ENCODE measurements around the gene RFX8.

Gene RFX8

DNA sequence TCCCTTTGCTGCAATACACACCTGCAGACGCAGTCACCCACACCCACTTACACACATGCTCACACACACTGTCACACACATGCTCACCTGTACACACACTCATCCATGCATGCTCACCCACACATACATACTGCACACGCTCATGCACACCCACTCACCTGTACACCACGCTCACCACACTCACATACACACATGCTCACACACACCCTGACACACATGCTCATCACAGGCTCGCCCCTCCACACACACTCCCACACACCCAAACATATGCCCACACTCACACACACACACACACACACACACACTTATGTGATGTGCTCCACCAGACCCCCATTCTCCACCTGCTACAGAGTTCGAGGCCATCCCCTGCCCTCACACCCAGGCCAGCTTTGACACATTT is 64.8 kb downstream of the RFX8 start:
- no peaks in the 10 kb centered on the region for H3K27me3 ChIP-seq (ENCODE audit: control insufficient read depth, insufficient read depth, low read length)
- H3K9ac ChIP-seq (ENCODE audit: low read length): no peak overlapping the region
- H3K4me3 ChIP-seq (ENCODE audit: low read depth, low read length): no peak overlapping the region
- no peak overlapping the region for H3K27ac ChIP-seq (ENCODE audit: low read depth, low read length)
- H3K9me3 ChIP-seq (ENCODE audit: control insufficient read depth, insufficient read depth, low read depth, low read length): peaks cover 8% of the 10 kb centered on the region
- no peaks in the 10 kb centered on the region for H3K36me3 ChIP-seq (ENCODE audit: control insufficient read depth, insufficient read depth, low read length)
- no peaks in the 10 kb centered on the region for H3K4me1 ChIP-seq (ENCODE audit: control insufficient read depth, insufficient read depth, low read length)

DNA sequence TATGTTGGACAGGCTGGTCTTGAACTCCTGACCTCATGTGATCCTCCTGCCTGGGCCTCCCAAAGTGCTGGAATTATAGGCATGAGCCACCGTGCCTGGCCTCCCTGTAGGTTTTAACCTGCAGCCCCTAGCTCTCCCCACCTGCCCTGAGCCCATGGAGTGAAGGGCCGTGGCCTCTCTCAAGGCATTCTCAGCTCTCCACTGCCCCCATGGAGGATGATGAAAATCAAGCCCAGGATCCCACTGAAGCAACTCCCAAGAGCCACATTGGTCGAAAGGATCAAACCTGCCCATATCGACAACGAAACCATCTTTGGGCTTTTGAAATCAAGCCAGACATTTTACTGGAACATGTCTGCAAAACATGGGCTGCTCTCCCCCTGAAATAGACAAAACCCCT is 65.2 kb downstream of the RFX8 start:
- Histone ChIP-seq H3K9ac (ENCODE audit: low read length) (no peak overlapping the region), H3K27me3 (ENCODE audit: control insufficient read depth, insufficient read depth, low read length) (no peaks in the 10 kb centered on the region), H3K27ac (ENCODE audit: low read depth, low read length) (no peak overlapping the region), H3K4me1 (ENCODE audit: control insufficient read depth, insufficient read depth, low read length) (no peaks in the 10 kb centered on the region), H3K36me3 (ENCODE audit: control insufficient read depth, insufficient read depth, low read length) (no peaks in the 10 kb centered on the region), H3K9me3 (ENCODE audit: control insufficient read depth, insufficient read depth, low read depth, low read length) (peaks cover 4% of the 10 kb centered on the region), H3K4me3 (ENCODE audit: low read depth, low read length) (no peak overlapping the region)

- no peak overlapping the region for H3K4me3 ChIP-seq (ENCODE audit: low read depth, low read length)
- H3K36me3 ChIP-seq (ENCODE audit: control insufficient read depth, insufficient read depth, low read length): no peaks in the 10 kb centered on the region
- no peak overlapping the region for H3K27ac ChIP-seq (ENCODE audit: low read depth, low read length)
- H3K4me1 ChIP-seq (ENCODE audit: control insufficient read depth, insufficient read depth, low read length): no peaks in the 10 kb centered on the region
- no peak overlapping the region for H3K9ac ChIP-seq (ENCODE audit: low read length)
- no peaks in the 10 kb centered on the region for H3K27me3 ChIP-seq (ENCODE audit: control insufficient read depth, insufficient read depth, low read length)
- H3K9me3 ChIP-seq (ENCODE audit: control insufficient read depth, insufficient read depth, low read depth, low read length): no peaks in the 10 kb centered on the region
These were observed 66.0 kb downstream of the RFX8 start for GRCh38 chr2:101408925-101409324.

GRCh38 chr2:101405351-101405899 is 69.5 kb downstream of the RFX8 start:
- Histone ChIP-seq H3K4me1 (ENCODE audit: control insufficient read depth, insufficient read depth, low read length) (0 out of 2 replicates have a peak, but pooled peaks cover 4% of the 10 kb centered on the region), H3K27ac (ENCODE audit: low read depth, low read length) (no peak overlapping the region), H3K9me3 (ENCODE audit: control insufficient read depth, insufficient read depth, low read depth, low read length) (no peaks in the 10 kb centered on the region), H3K4me3 (ENCODE audit: low read depth, low read length) (no peak overlapping the region), H3K27me3 (ENCODE audit: control insufficient read depth, insufficient read depth, low read length) (no peaks in the 10 kb centered on the region), H3K36me3 (ENCODE audit: control insufficient read depth, insufficient read depth, low read length) (no peaks in the 10 kb centered on the region), H3K9ac (ENCODE audit: low read length) (no peak overlapping the region)

DNA sequence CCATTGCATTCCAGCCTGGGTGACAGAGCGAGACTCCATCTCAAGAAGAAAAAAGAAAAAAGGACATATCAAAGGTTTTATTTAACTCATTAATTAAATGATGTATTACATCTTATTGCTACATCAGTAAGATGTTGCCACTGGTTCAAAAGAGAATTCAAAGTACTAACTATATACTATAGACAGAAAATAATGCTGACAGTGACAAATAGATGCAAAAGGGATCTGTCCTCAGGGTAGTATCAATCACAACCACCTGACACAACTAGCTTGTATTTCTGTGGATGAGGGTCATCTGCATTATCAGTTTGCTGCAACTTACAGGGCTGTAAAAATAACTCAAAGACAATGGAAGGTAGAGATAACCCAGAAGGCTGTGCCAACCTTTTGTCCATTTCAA is 71.2 kb downstream of the RFX8 start:
- H3K4me1 ChIP-seq (ENCODE audit: control insufficient read depth, insufficient read depth, low read length): peaks cover 4% of the 10 kb centered on the region; the same call in 1 of the 2 replicates
- H3K9me3 ChIP-seq (ENCODE audit: control insufficient read depth, insufficient read depth, low read depth, low read length): no peaks in the 10 kb centered on the region
- no peak overlapping the region for H3K4me3 ChIP-seq (ENCODE audit: low read depth, low read length)
- H3K27ac ChIP-seq (ENCODE audit: low read depth, low read length): no peak overlapping the region
- H3K9ac ChIP-seq (ENCODE audit: low read length): no peak overlapping the region
- no peaks in the 10 kb centered on the region for H3K27me3 ChIP-seq (ENCODE audit: control insufficient read depth, insufficient read depth, low read length)
- no peaks in the 10 kb centered on the region for H3K36me3 ChIP-seq (ENCODE audit: control insufficient read depth, insufficient read depth, low read length)

DNA sequence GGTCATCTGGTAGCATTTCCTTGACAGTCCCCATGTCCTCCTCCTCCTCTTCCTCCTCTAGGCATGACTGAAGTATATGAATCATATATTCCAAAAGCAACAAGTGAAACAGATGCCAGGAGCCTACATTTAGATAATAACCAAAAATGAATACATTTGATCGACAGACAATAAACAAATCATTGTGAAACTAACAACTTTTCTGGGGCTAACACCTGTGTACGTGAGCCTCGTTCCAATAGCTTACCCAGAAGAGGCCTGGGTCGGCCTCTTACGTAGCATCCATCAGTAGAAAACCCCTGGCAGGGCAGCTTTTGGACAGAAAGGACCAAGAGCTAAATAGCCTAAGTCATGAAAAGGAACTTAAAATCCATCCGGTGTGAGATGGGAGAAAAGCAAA is 72.3 kb downstream of the RFX8 start:
- H3K27me3 ChIP-seq (ENCODE audit: control insufficient read depth, insufficient read depth, low read length): no peaks in the 10 kb centered on the region
- no peaks in the 10 kb centered on the region for H3K9me3 ChIP-seq (ENCODE audit: control insufficient read depth, insufficient read depth, low read depth, low read length)
- no peak overlapping the region for H3K4me3 ChIP-seq (ENCODE audit: low read depth, low read length)
- H3K4me1 ChIP-seq (ENCODE audit: control insufficient read depth, insufficient read depth, low read length): peaks cover 4% of the 10 kb centered on the region; the same call in 1 of the 2 replicates
- no peak overlapping the region for H3K9ac ChIP-seq (ENCODE audit: low read length)
- H3K36me3 ChIP-seq (ENCODE audit: control insufficient read depth, insufficient read depth, low read length): no peaks in the 10 kb centered on the region
- no peak overlapping the region for H3K27ac ChIP-seq (ENCODE audit: low read depth, low read length)

- Histone ChIP-seq H3K4me3 (ENCODE audit: low read depth, low read length) (no peak overlapping the region), H3K9ac (ENCODE audit: low read length) (no peak overlapping the region), H3K9me3 (ENCODE audit: control insufficient read depth, insufficient read depth, low read depth, low read length) (no peaks in the 10 kb centered on the region), H3K36me3 (ENCODE audit: control insufficient read depth, insufficient read depth, low read length) (no peaks in the 10 kb centered on the region), H3K27ac (ENCODE audit: low read depth, low read length) (no peak overlapping the region), H3K27me3 (ENCODE audit: control insufficient read depth, insufficient read depth, low read length) (no peaks in the 10 kb centered on the region), H3K4me1 (ENCODE audit: control insufficient read depth, insufficient read depth, low read length) (peaks cover 4% of the 10 kb centered on the region; the same call in 1 of the 2 replicates)
These were observed 73.0 kb downstream of the RFX8 start for GRCh38 chr2:101401906-101402305.

DNA sequence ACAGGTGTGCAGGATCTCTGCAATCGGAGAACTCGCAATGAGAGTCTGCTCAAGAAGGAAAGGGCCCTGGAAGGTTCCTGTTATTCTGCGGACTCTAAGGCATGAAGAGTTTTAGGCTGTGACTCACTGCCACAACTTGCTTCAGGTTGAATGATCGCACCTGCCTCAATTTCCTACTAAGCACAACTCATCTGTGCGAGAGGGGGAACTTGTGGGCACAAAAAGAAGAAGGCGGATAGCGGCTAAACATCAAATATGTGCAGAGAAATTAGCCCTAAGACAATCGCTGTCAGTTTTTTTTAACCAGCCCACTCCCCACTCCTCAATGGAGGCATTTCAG is 73.6 kb downstream of the RFX8 start:
- Histone ChIP-seq H3K36me3 (ENCODE audit: control insufficient read depth, insufficient read depth, low read length) (no peaks in the 10 kb centered on the region), H3K9ac (ENCODE audit: low read length) (no peak overlapping the region), H3K4me1 (ENCODE audit: control insufficient read depth, insufficient read depth, low read length) (peaks cover 4% of the 10 kb centered on the region; the same call in 1 of the 2 replicates), H3K27me3 (ENCODE audit: control insufficient read depth, insufficient read depth, low read length) (no peaks in the 10 kb centered on the region), H3K9me3 (ENCODE audit: control insufficient read depth, insufficient read depth, low read depth, low read length) (no peaks in the 10 kb centered on the region), H3K27ac (ENCODE audit: low read depth, low read length) (no peak overlapping the region), H3K4me3 (ENCODE audit: low read depth, low read length) (no peak overlapping the region)

- Histone ChIP-seq H3K27ac (ENCODE audit: low read depth, low read length) (no peak overlapping the region), H3K9ac (ENCODE audit: low read length) (no peak overlapping the region), H3K36me3 (ENCODE audit: control insufficient read depth, insufficient read depth, low read length) (no peaks in the 10 kb centered on the region)
These were observed 74.2 kb downstream of the RFX8 start for GRCh38 chr2:101400506-101401325.

DNA sequence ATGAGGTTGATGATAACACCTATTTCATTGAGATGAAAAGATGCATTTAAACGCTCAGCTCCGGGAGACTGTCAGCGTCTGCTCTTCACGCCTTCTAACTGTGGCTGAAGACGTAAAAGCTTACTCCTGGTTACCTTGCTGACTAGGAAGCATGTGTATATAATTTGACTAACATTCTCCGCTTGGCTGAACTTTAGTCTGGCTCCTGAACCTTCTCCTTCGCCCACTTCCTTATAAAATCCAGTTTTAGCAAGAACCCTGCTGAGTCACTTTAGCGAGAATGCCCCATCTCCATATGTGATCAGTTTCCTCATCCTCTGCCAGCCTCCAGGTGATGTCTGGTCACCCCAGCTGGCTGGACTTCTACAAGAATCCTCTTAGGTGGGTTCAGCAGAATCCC is 74.9 kb downstream of the RFX8 start:
- Histone ChIP-seq H3K4me3 (ENCODE audit: low read depth, low read length) (no peak overlapping the region), H3K36me3 (ENCODE audit: control insufficient read depth, insufficient read depth, low read length) (no peaks in the 10 kb centered on the region), H3K27me3 (ENCODE audit: control insufficient read depth, insufficient read depth, low read length) (no peaks in the 10 kb centered on the region), H3K9me3 (ENCODE audit: control insufficient read depth, insufficient read depth, low read depth, low read length) (no peaks in the 10 kb centered on the region), H3K4me1 (ENCODE audit: control insufficient read depth, insufficient read depth, low read length) (peaks cover 4% of the 10 kb centered on the region; the same call in 1 of the 2 replicates), H3K9ac (ENCODE audit: low read length) (no peak overlapping the region), H3K27ac (ENCODE audit: low read depth, low read length) (no peak overlapping the region)

More at GRCh38 chr2:101400506-101401325, 74.2 kb downstream of the RFX8 start:
- no peaks in the 10 kb centered on the region for H3K9me3 ChIP-seq (ENCODE audit: control insufficient read depth, insufficient read depth, low read depth, low read length)
- H3K4me3 ChIP-seq (ENCODE audit: low read depth, low read length): no peak overlapping the region
- peaks cover 4% of the 10 kb centered on the region; the same call in 1 of the 2 replicates for H3K4me1 ChIP-seq (ENCODE audit: control insufficient read depth, insufficient read depth, low read length)
- H3K27me3 ChIP-seq (ENCODE audit: control insufficient read depth, insufficient read depth, low read length): no peaks in the 10 kb centered on the region

GRCh38 chr2:101399021-101399799 is 75.7 kb downstream of the RFX8 start:
- H3K9ac ChIP-seq (ENCODE audit: low read length): no peak overlapping the region
- no peak overlapping the region for H3K4me3 ChIP-seq (ENCODE audit: low read depth, low read length)
- H3K27me3 ChIP-seq (ENCODE audit: control insufficient read depth, insufficient read depth, low read length): no peaks in the 10 kb centered on the region
- no peaks in the 10 kb centered on the region for H3K9me3 ChIP-seq (ENCODE audit: control insufficient read depth, insufficient read depth, low read depth, low read length)
- no peak overlapping the region for H3K27ac ChIP-seq (ENCODE audit: low read depth, low read length)
- H3K4me1 ChIP-seq (ENCODE audit: control insufficient read depth, insufficient read depth, low read length): peaks cover 4% of the 10 kb centered on the region; the same call in 1 of the 2 replicates
- H3K36me3 ChIP-seq (ENCODE audit: control insufficient read depth, insufficient read depth, low read length): no peaks in the 10 kb centered on the region

All from HUES6 (cell line).